Endodermal cell (in vitro differentiated cells): ENCODE data around the gene SP3. TPM values are rescaled to one million over a fixed set of nuclear protein-coding genes. Genes with fewer than 3 reads are reported as not detected.

Experiments
- DNase-seq: peaks from one replicate; pipeline ENCODE4 v3.0.0-alpha.2; 2017
- H3K27ac ChIP-seq: 2 replicates; pipeline ENCODE4 v1.5.1; 2013; ENCODE audit warnings: mild to moderate bottlenecking, low read depth, low read length, moderate library complexity
- H3K27me3 ChIP-seq: 2 replicates; pipeline ENCODE4 v1.6.1; 2013; ENCODE audit warnings: mild to moderate bottlenecking, low read length, moderate library complexity; ENCODE audit not compliant: insufficient read depth, control insufficient read depth, poor library complexity, severe bottlenecking
- H3K36me3 ChIP-seq: 2 replicates; pipeline ENCODE4 v1.7.0; 2013; ENCODE audit warnings: mild to moderate bottlenecking, low read length, moderate library complexity; ENCODE audit not compliant: control insufficient read depth, insufficient read depth
- H3K4me1 ChIP-seq: one replicate; pipeline ENCODE4 v1.7.0; 2013; ENCODE audit warnings: low read length; ENCODE audit not compliant: control insufficient read depth, insufficient read depth
- H3K4me3 ChIP-seq: 2 replicates; pipeline ENCODE4 v1.5.1; 2013; ENCODE audit warnings: mild to moderate bottlenecking, low read length, moderate library complexity
- H3K9ac ChIP-seq: 2 replicates; pipeline ENCODE4 v1.6.1; 2013; ENCODE audit warnings: mild to moderate bottlenecking, low read length, moderate library complexity; ENCODE audit not compliant: poor library complexity, severe bottlenecking; ENCODE audit errors: extremely low read depth
- H3K9me3 ChIP-seq: 2 replicates; pipeline ENCODE4 v1.6.1; 2013; ENCODE audit warnings: mild to moderate bottlenecking, low read length, moderate library complexity; ENCODE audit not compliant: control insufficient read depth
- H3K27ac Mint-ChIP-seq: 2 replicates; pipeline ENCODE4 v1.8.0; 2020; ENCODE audit warnings: mixed read lengths
- H3K27me3 Mint-ChIP-seq: 2 replicates; pipeline ENCODE4 v1.8.0; 2021; ENCODE audit warnings: mild to moderate bottlenecking, mixed read lengths; ENCODE audit not compliant: insufficient read depth
- H3K36me3 Mint-ChIP-seq: 2 replicates; pipeline ENCODE4 v1.8.0; 2020; ENCODE audit warnings: low read depth, mixed read lengths
- H3K4me1 Mint-ChIP-seq: 2 replicates; pipeline ENCODE4 v1.8.0; 2020; ENCODE audit warnings: mixed read lengths
- H3K4me3 Mint-ChIP-seq: 2 replicates; pipeline ENCODE4 v1.8.0; 2020; ENCODE audit warnings: mild to moderate bottlenecking, moderate library complexity, mixed read lengths
- H3K9me3 Mint-ChIP-seq: 2 replicates; pipeline ENCODE4 v1.8.0; 2020; ENCODE audit warnings: mild to moderate bottlenecking, mixed read lengths
- CTCF ChIP-seq: fragments of 200-600 bp; sonication (generic); conservative IDR thresholded peaks from 2 replicates; pipeline ENCODE4 v1.5.0; 2021; ENCODE audit warnings: antibody characterized with exemption, mild to moderate bottlenecking
- WGBS, 2 experiments: methylation state at CpG; one replicate each; pipeline versions ENCODE4 v1.1.5 to v1.1.7; 2013; ENCODE audit warnings: missing lambda C conversion rate in 2 of 2, mixed read lengths in 1 of 2; ENCODE audit not compliant: insufficient coverage in 1 of 2, insufficient read length in 1 of 2; 5-methylcytosine and 5-hydroxymethylcytosine counted together
- total RNA-seq, 2 donors: library from RNA; stranded (reverse); fragmentation: NEBNext Ultra II Directional in 1 of 2; extraction: Animal tissue kit (Norgen Biotek cat#: 25700) in 1 of 2; gene quantifications; 2 replicates in 1 of 2; 3 replicates in 1 of 2; pipeline ENCODE4 v1.2.1, GENCODE V29; 2021

Gene SP3
- total RNA-seq, 2 donors from 2014 or later, result 80.2 to 83.7 TPM

GRCh38 chr2:173972636-173973035 lies 7.5 kb upstream of the SP3 start:
- H3K27ac Mint-ChIP-seq, result no peak overlapping the region
- no peaks in the 10 kb centered on the region for H3K36me3 ChIP-seq
- H3K4me1 ChIP-seq, result no peaks in the 10 kb centered on the region
- 88 to 92% methylated on average over 3 of the region's 3 CpGs for WGBS, 2 experiments
- H3K9me3 Mint-ChIP-seq, result no peaks in the 10 kb centered on the region
- H3K9ac ChIP-seq, result no peak overlapping the region
- H3K4me1 Mint-ChIP-seq, result peaks cover 10% of the 10 kb centered on the region
- no peaks in the 10 kb centered on the region for H3K9me3 ChIP-seq
- no peaks in the 10 kb centered on the region for H3K36me3 Mint-ChIP-seq
- no peaks in the 10 kb centered on the region for H3K27me3 ChIP-seq
- DNase-seq, result no peak
- H3K4me3 Mint-ChIP-seq, result no peak overlapping the region
- H3K4me3 ChIP-seq, result no peak overlapping the region
- H3K27me3 Mint-ChIP-seq, result no peaks in the 10 kb centered on the region
- no peak overlapping the region for H3K27ac ChIP-seq
- no peak for TF ChIP-seq CTCF

- H3K36me3 Mint-ChIP-seq, result no peaks in the 10 kb centered on the region
- DNase-seq, result no peak
- H3K4me1 Mint-ChIP-seq, result peaks cover 11% of the 10 kb centered on the region
- Histone ChIP-seq H3K9me3 (no peaks in the 10 kb centered on the region), H3K27ac (no peak overlapping the region), H3K4me1 (no peaks in the 10 kb centered on the region), H3K36me3 (no peaks in the 10 kb centered on the region), H3K27me3 (no peaks in the 10 kb centered on the region), H3K9ac (no peak overlapping the region), H3K4me3 (no peak overlapping the region)
- no peak overlapping the region for H3K27ac Mint-ChIP-seq
- H3K9me3 Mint-ChIP-seq, result no peaks in the 10 kb centered on the region
- 82 to 94% methylated on average over 2 of the region's 2 CpGs for WGBS, 2 experiments
- TF ChIP-seq CTCF, result no peak
- H3K27me3 Mint-ChIP-seq, result no peaks in the 10 kb centered on the region
- H3K4me3 Mint-ChIP-seq, result no peak overlapping the region
Measured at GRCh38 chr2:173972165-173972564, 7.0 kb upstream of the SP3 start.

- H3K27me3 ChIP-seq, result no peaks in the 10 kb centered on the region
- Mint-ChIP-seq H3K4me1 (peaks cover 23% of the 10 kb centered on the region), H3K36me3 (peaks cover 1% of the 10 kb centered on the region), H3K4me3 (no peak overlapping the region), H3K27ac (no peak overlapping the region), H3K9me3 (no peaks in the 10 kb centered on the region), H3K27me3 (no peaks in the 10 kb centered on the region)
- no peak overlapping the region for H3K27ac ChIP-seq
- no peak for DNase-seq
- no peak overlapping the region for H3K4me3 ChIP-seq
- H3K9ac ChIP-seq, result no peak overlapping the region
- TF ChIP-seq CTCF, result no peak
- H3K4me1 ChIP-seq, result peaks cover 3% of the 10 kb centered on the region
- no peaks in the 10 kb centered on the region for H3K9me3 ChIP-seq
- no peaks in the 10 kb centered on the region for H3K36me3 ChIP-seq
Measured at GRCh38 chr2:173970516-173970924, 5.3 kb upstream of the SP3 start.
